ENCODE data around the gene TSPOAP1. TPM values are rescaled to one million over a fixed set of nuclear protein-coding genes. Genes with fewer than 3 reads are reported as not detected.

The TSPOAP1 gene
- total RNA-seq, 2 experiments from 2014 or later: 70.6 to 77.7 TPM

- H3K27me3 Mint-ChIP-seq: no peaks in the 10 kb centered on the region
- H3K4me1 Mint-ChIP-seq: peaks cover 6% of the 10 kb centered on the region
- POLR2A ChIA-PET: interaction anchor here (0.7 kb wide), 1 partner anchor 233 kb away, joined by 6 read pairs; no protein-coding TSS in a partner anchor
- ATAC-seq (ENCODE audit: low read depth) (no peak), DNase-seq (no peak)
- H3K36me3 Mint-ChIP-seq: peaks cover 15% of the 10 kb centered on the region
- H3K9me3 Mint-ChIP-seq: no peaks in the 10 kb centered on the region
- H3K4me3 Mint-ChIP-seq: no peak overlapping the region
- no peak overlapping the region for H3K27ac Mint-ChIP-seq
These were observed 15.8 kb downstream of the TSPOAP1 start for GRCh38 chr17:58312829-58313228.

GRCh38 chr17:58312021-58312630 is 16.5 kb downstream of the TSPOAP1 start:
- H3K27me3 Mint-ChIP-seq: no peaks in the 10 kb centered on the region

GRCh38 chr17:58311429-58311894 is 17.1 kb downstream of the TSPOAP1 start:
- Mint-ChIP-seq H3K27ac (no peak overlapping the region), H3K36me3 (peaks cover 10% of the 10 kb centered on the region), H3K27me3 (no peaks in the 10 kb centered on the region), H3K4me3 (no peak overlapping the region), H3K9me3 (no peaks in the 10 kb centered on the region), H3K4me1 (no peaks in the 10 kb centered on the region)
- POLR2A ChIA-PET: interaction anchor here (1.1 kb wide), 1 partner anchor 33 kb away, joined by 4 read pairs; no protein-coding TSS in a partner anchor
- ATAC-seq (ENCODE audit: low read depth): no peak
- DNase-seq: no peak

More at GRCh38 chr17:58312021-58312630, 16.5 kb downstream of the TSPOAP1 start:
- no peak for DNase-seq
- no peaks in the 10 kb centered on the region for H3K4me1 Mint-ChIP-seq
- H3K4me3 Mint-ChIP-seq: no peak overlapping the region
- ATAC-seq (ENCODE audit: low read depth): no peak
- H3K9me3 Mint-ChIP-seq: no peaks in the 10 kb centered on the region
- POLR2A ChIA-PET: interaction anchor here (1.1 kb wide), 1 partner anchor 32 kb away, joined by 4 read pairs; no protein-coding TSS in a partner anchor
- peaks cover 10% of the 10 kb centered on the region for H3K36me3 Mint-ChIP-seq
- H3K27ac Mint-ChIP-seq: no peak overlapping the region

- ATAC-seq (ENCODE audit: low read depth) (no peak), DNase-seq (no peak)
- no peaks in the 10 kb centered on the region for H3K9me3 Mint-ChIP-seq
- POLR2A ChIA-PET: interaction anchor here (0.6 kb wide), 1 partner anchor 17 kb away, joined by 3 read pairs; no protein-coding TSS in a partner anchor
- H3K36me3 Mint-ChIP-seq: peaks cover 10% of the 10 kb centered on the region
- no peaks in the 10 kb centered on the region for H3K4me1 Mint-ChIP-seq
- no peak overlapping the region for H3K4me3 Mint-ChIP-seq
- no peaks in the 10 kb centered on the region for H3K27me3 Mint-ChIP-seq
- H3K27ac Mint-ChIP-seq: no peak overlapping the region
These were observed 17.8 kb downstream of the TSPOAP1 start for GRCh38 chr17:58310511-58311428.

- DNase-seq (no peak), ATAC-seq (ENCODE audit: low read depth) (no peak)
- Mint-ChIP-seq H3K4me3 (no peak overlapping the region), H3K27me3 (no peaks in the 10 kb centered on the region), H3K27ac (no peak overlapping the region), H3K9me3 (no peaks in the 10 kb centered on the region), H3K4me1 (no peaks in the 10 kb centered on the region), H3K36me3 (peaks cover 6% of the 10 kb centered on the region)
- POLR2A ChIA-PET: interaction anchor here (1.5 kb wide), 1 partner anchor 12 kb away, joined by 5 read pairs; no protein-coding TSS in a partner anchor
These were observed 18.7 kb downstream of the TSPOAP1 start for GRCh38 chr17:58309918-58310259.

- POLR2A ChIA-PET: interaction anchor here (0.8 to 1.5 kb wide), 3 partner anchors 13 to 27 kb away, joined by 3 to 5 read pairs (median 3); no protein-coding TSS in a partner anchor
- Mint-ChIP-seq H3K4me1 (peaks cover under 1% of the 10 kb centered on the region), H3K36me3 (peaks cover 6% of the 10 kb centered on the region), H3K27ac (no peak overlapping the region), H3K9me3 (no peaks in the 10 kb centered on the region), H3K4me3 (no peak overlapping the region), H3K27me3 (no peaks in the 10 kb centered on the region)
- ATAC-seq (ENCODE audit: low read depth) (no peak), DNase-seq (no peak)
These were observed 19.3 kb downstream of the TSPOAP1 start for GRCh38 chr17:58308985-58309917.

GRCh38 chr17:58308173-58308984 is 20.2 kb downstream of the TSPOAP1 start:
- Mint-ChIP-seq H3K27me3 (no peaks in the 10 kb centered on the region), H3K4me3 (no peak overlapping the region), H3K27ac (no peak overlapping the region), H3K9me3 (no peaks in the 10 kb centered on the region), H3K4me1 (peaks cover 1% of the 10 kb centered on the region), H3K36me3 (peaks cover 5% of the 10 kb centered on the region)
- ATAC-seq (ENCODE audit: low read depth) (no peak), DNase-seq (peak; percentile 32)
- POLR2A ChIA-PET: interaction anchor here (0.8 to 1.5 kb wide), 4 partner anchors 14 to 44 kb away, joined by 3 to 6 read pairs (median 4); partner anchors contain the start of gene SUPT4H1

- H3K4me1 Mint-ChIP-seq: peaks cover 1% of the 10 kb centered on the region
- H3K27ac Mint-ChIP-seq: no peak overlapping the region
- POLR2A ChIA-PET: interaction anchor here (0.7 to 1.2 kb wide), 3 partner anchors 20 to 44 kb away, joined by 3 to 6 read pairs (median 3); partner anchors contain the start of gene SUPT4H1
- H3K4me3 Mint-ChIP-seq: no peak overlapping the region
- H3K9me3 Mint-ChIP-seq: no peaks in the 10 kb centered on the region
- peaks cover 3% of the 10 kb centered on the region for H3K36me3 Mint-ChIP-seq
- no peak for ATAC-seq (ENCODE audit: low read depth)
- DNase-seq: no peak
- H3K27me3 Mint-ChIP-seq: no peaks in the 10 kb centered on the region
These were observed 21.0 kb downstream of the TSPOAP1 start for GRCh38 chr17:58307468-58308172.

GRCh38 chr17:58306131-58306951 is 22.3 kb downstream of the TSPOAP1 start:
- H3K9me3 Mint-ChIP-seq: no peaks in the 10 kb centered on the region
- ATAC-seq (ENCODE audit: low read depth): no peak
- POLR2A ChIA-PET: interaction anchor here (0.9 to 1.7 kb wide), 3 partner anchors 21 to 111 kb away, joined by 3 to 6 read pairs (median 5); partner anchors contain the start of gene RNF43
- H3K36me3 Mint-ChIP-seq: peaks cover 2% of the 10 kb centered on the region
- H3K27ac Mint-ChIP-seq: no peak overlapping the region
- H3K4me3 Mint-ChIP-seq: no peak overlapping the region
- no peak for DNase-seq
- peaks cover 1% of the 10 kb centered on the region for H3K4me1 Mint-ChIP-seq
- H3K27me3 Mint-ChIP-seq: no peaks in the 10 kb centered on the region

GRCh38 chr17:58305626-58306025 is 23.0 kb downstream of the TSPOAP1 start:
- Mint-ChIP-seq H3K27ac (no peak overlapping the region), H3K27me3 (no peaks in the 10 kb centered on the region), H3K4me1 (peaks cover 1% of the 10 kb centered on the region), H3K9me3 (no peaks in the 10 kb centered on the region), H3K36me3 (peaks cover 2% of the 10 kb centered on the region), H3K4me3 (no peak overlapping the region)
- POLR2A ChIA-PET: interaction anchor here (0.6 to 1.7 kb wide), 5 partner anchors 20 to 130 kb away, joined by 3 to 7 read pairs (median 5); partner anchors contain the start of gene RNF43
- DNase-seq (no peak), ATAC-seq (ENCODE audit: low read depth) (no peak)
